ENCODE data around the gene P2RY14. TPM values are rescaled to one million over a fixed set of nuclear protein-coding genes. Genes with fewer than 3 reads are reported as not detected.
A peak's percentile ranks its signal among the peaks of the same experiment; 100 is the strongest.

The P2RY14 gene
- polyA plus RNA-seq, 4 donors, result 1.1 to 5.5 (median 1.3) TPM; not detected in 1

- H3K4me3 ChIP-seq (ENCODE audit: low read depth in 1 of 3, low read length in 3 of 3), result no peak overlapping the region
- H3K27me3 ChIP-seq (ENCODE audit: control insufficient read depth in 3 of 3, insufficient read depth in 3 of 3, low read length in 3 of 3), result no peaks in the 10 kb centered on the region
- H3K36me3 ChIP-seq (ENCODE audit: control insufficient read depth in 3 of 3, insufficient read depth in 2 of 3, low read depth in 1 of 3, low read length in 3 of 3), result peaks cover 0 to 6% (median 0%) of the 10 kb centered on the region in 3 donors
- DNase-seq (no peak), FAIRE-seq (no peak)
- peak overlapping the region in 1 of 3 donors; percentile 20 for H3K27ac ChIP-seq (ENCODE audit: low read depth in 1 of 3, low read length in 2 of 3)
- H3K4me1 ChIP-seq (ENCODE audit: control insufficient read depth in 3 of 3, insufficient read depth in 2 of 3, low read depth in 1 of 3, low read length in 2 of 3), result no peaks in the 10 kb centered on the region
- 83 to 84% (median 83%) methylated on average over 9 of the region's 9 CpGs for WGBS, 3 donors
- no peaks in the 10 kb centered on the region for H3K9me3 ChIP-seq (ENCODE audit: control insufficient read depth in 2 of 2, insufficient read depth in 1 of 2, low read depth in 1 of 2, low read length in 1 of 2)
Measured at GRCh38 chr3:151169262-151169947, 108.9 kb downstream of the P2RY14 start.

- no peaks in the 10 kb centered on the region for H3K9me3 ChIP-seq (ENCODE audit: control insufficient read depth in 2 of 2, insufficient read depth in 1 of 2, low read depth in 1 of 2, low read length in 1 of 2)
- no peak for FAIRE-seq
Measured at GRCh38 chr3:151168269-151169094, 109.9 kb downstream of the P2RY14 start.

GRCh38 chr3:151166161-151166560 lies 112.2 kb downstream of the P2RY14 start:
- no peaks in the 10 kb centered on the region for H3K9me3 ChIP-seq (ENCODE audit: control insufficient read depth in 2 of 2, insufficient read depth in 1 of 2, low read depth in 1 of 2, low read length in 1 of 2)
- no peaks in the 10 kb centered on the region for H3K4me1 ChIP-seq (ENCODE audit: control insufficient read depth in 3 of 3, insufficient read depth in 2 of 3, low read depth in 1 of 3, low read length in 2 of 3)
- FAIRE-seq, result no peak
- H3K27ac ChIP-seq (ENCODE audit: low read depth in 1 of 3, low read length in 2 of 3), result no peak overlapping the region
- WGBS, 3 donors, result 71 to 90% (median 81%) methylated on average over 3 of the region's 3 CpGs
- H3K27me3 ChIP-seq (ENCODE audit: control insufficient read depth in 3 of 3, insufficient read depth in 3 of 3, low read length in 3 of 3), result no peaks in the 10 kb centered on the region
- no peak for DNase-seq
- H3K4me3 ChIP-seq (ENCODE audit: low read depth in 1 of 3, low read length in 3 of 3), result no peak overlapping the region
- peaks cover 0 to under 1% (median 0%) of the 10 kb centered on the region in 3 donors for H3K36me3 ChIP-seq (ENCODE audit: control insufficient read depth in 3 of 3, insufficient read depth in 2 of 3, low read depth in 1 of 3, low read length in 3 of 3)

More at GRCh38 chr3:151168269-151169094, 109.9 kb downstream of the P2RY14 start:
- peak; percentile 75 to 78 for DNase-seq
- Histone ChIP-seq H3K27me3 (ENCODE audit: control insufficient read depth in 3 of 3, insufficient read depth in 3 of 3, low read length in 3 of 3) (no peaks in the 10 kb centered on the region), H3K36me3 (ENCODE audit: control insufficient read depth in 3 of 3, insufficient read depth in 2 of 3, low read depth in 1 of 3, low read length in 3 of 3) (peaks cover 0 to 6% (median 0%) of the 10 kb centered on the region in 3 donors), H3K4me3 (ENCODE audit: low read depth in 1 of 3, low read length in 3 of 3) (no peak overlapping the region), H3K4me1 (ENCODE audit: control insufficient read depth in 3 of 3, insufficient read depth in 2 of 3, low read depth in 1 of 3, low read length in 2 of 3) (no peaks in the 10 kb centered on the region), H3K27ac (ENCODE audit: low read depth in 1 of 3, low read length in 2 of 3) (no peak overlapping the region)
- WGBS, 3 donors, result 18 to 28% (median 19%) methylated on average over 7 of the region's 7 CpGs

- Histone ChIP-seq H3K27me3 (ENCODE audit: control insufficient read depth in 3 of 3, insufficient read depth in 3 of 3, low read length in 3 of 3) (no peaks in the 10 kb centered on the region), H3K27ac (ENCODE audit: low read depth in 1 of 3, low read length in 2 of 3) (no peak overlapping the region), H3K4me3 (ENCODE audit: low read depth in 1 of 3, low read length in 3 of 3) (no peak overlapping the region), H3K4me1 (ENCODE audit: control insufficient read depth in 3 of 3, insufficient read depth in 2 of 3, low read depth in 1 of 3, low read length in 2 of 3) (no peaks in the 10 kb centered on the region), H3K9me3 (ENCODE audit: control insufficient read depth in 2 of 2, insufficient read depth in 1 of 2, low read depth in 1 of 2, low read length in 1 of 2) (no peaks in the 10 kb centered on the region), H3K36me3 (ENCODE audit: control insufficient read depth in 3 of 3, insufficient read depth in 2 of 3, low read depth in 1 of 3, low read length in 3 of 3) (no peaks in the 10 kb centered on the region)
- no peak for DNase-seq
- FAIRE-seq, result no peak
- WGBS, 3 donors, result 86 to 92% (median 91%) methylated on average over 7 of the region's 7 CpGs
Measured at GRCh38 chr3:151165226-151165625, 113.1 kb downstream of the P2RY14 start.

Other genes with a start within 250 kb of the P2RY14 start
- gene MED12L, start 192.9 kb downstream of the P2RY14 start, polyA plus RNA-seq, result 1 to 10 TPM in 1 of 4 donors, under 1 TPM in 3; 0.16 to 2.4 (median 0.36) TPM
- 1 to 10 TPM; 1.6 to 3.5 (median 2.2) TPM for gene GPR171, start 75.3 kb downstream of the P2RY14 start, polyA plus RNA-seq
- gene GPR87, start 38.3 kb upstream of the P2RY14 start, polyA plus RNA-seq, result not detected
- 1 to 10 TPM in 2 of 4 donors, under 1 TPM in 1, not detected in 1; 0.63 to 4.8 (median 1.9) TPM for gene P2RY13, start 51.0 kb upstream of the P2RY14 start, polyA plus RNA-seq
- gene P2RY12, start 106.2 kb upstream of the P2RY14 start, polyA plus RNA-seq, result 1 to 10 TPM in 1 of 4 donors, under 1 TPM in 2, not detected in 1; 0.54 to 2.2 (median 0.75) TPM
- gene IGSF10, start 182.5 kb upstream of the P2RY14 start, polyA plus RNA-seq, result 1 to 10 TPM in 2 of 4 donors, not detected in 2; 1.3 to 2.6 TPM